Upper lobe of left lung (tissue), 4 donors: ENCODE data around the gene RIMBP2.

Experiments
- POLR2A ChIP-seq, 4 donors: fragments of 450-650 bp; IDR thresholded peaks; one replicate each; pipeline ENCODE4 v1.5.1; 2016 to 2017; ENCODE audit warnings: antibody characterized with exemption in 4 of 4, mild to moderate bottlenecking in 2 of 4
- POLR2AphosphoS5 ChIP-seq, 2 donors: sonication (generic); formaldehyde crosslinking; IDR thresholded peaks; one replicate each; pipeline ENCODE4 v1.5.1; 2017; ENCODE audit warnings: antibody characterized with exemption in 2 of 2
- TF ChIP-seq, protein P1 (sequence below), 6 experiments: fragments of 450-650 bp in 4 of 6; fragments of 200-600 bp in 2 of 6; sonication (generic) in 2 of 6; IDR thresholded peaks; one replicate each; pipeline ENCODE4 v1.5.1; 2016 to 2019; ENCODE audit warnings: antibody characterized with exemption in 6 of 6

DNA sequence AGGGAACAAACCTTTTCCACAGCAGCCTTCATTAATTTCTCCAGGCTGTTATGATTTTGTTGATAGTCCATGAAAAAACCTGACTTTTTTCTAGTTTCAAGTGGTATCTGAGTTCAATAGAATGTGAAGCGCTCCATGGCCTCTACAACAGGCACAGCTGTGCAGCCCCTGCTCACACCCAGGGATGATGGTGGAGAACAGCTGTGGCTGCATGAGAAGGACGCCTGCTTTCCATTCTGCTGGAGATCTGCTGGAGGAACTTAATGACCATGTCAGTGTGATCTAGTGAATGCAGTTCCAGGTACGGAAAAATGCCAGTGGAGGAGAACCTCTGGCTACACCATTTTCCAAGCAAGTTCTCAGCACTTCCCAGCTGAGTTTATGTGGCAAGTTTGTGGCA lies 297.8 kb downstream of the RIMBP2 start:
- TF ChIP-seq, protein P1, sequence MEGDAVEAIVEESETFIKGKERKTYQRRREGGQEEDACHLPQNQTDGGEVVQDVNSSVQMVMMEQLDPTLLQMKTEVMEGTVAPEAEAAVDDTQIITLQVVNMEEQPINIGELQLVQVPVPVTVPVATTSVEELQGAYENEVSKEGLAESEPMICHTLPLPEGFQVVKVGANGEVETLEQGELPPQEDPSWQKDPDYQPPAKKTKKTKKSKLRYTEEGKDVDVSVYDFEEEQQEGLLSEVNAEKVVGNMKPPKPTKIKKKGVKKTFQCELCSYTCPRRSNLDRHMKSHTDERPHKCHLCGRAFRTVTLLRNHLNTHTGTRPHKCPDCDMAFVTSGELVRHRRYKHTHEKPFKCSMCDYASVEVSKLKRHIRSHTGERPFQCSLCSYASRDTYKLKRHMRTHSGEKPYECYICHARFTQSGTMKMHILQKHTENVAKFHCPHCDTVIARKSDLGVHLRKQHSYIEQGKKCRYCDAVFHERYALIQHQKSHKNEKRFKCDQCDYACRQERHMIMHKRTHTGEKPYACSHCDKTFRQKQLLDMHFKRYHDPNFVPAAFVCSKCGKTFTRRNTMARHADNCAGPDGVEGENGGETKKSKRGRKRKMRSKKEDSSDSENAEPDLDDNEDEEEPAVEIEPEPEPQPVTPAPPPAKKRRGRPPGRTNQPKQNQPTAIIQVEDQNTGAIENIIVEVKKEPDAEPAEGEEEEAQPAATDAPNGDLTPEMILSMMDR (IDR thresholded peaks at IDR 0.05), result no peak
- TF ChIP-seq POLR2AphosphoS5 (IDR thresholded peaks at IDR 0.05) (no peak), POLR2A (IDR thresholded peaks at IDR 0.05) (no peak)
